GM04504 (cell line): ENCODE measurements around the gene UBAC1.

Source experiments
- DNase-seq: peaks from one replicate; pipeline ENCODE4 v3.0.0-alpha.2; 2012; ENCODE audit warnings: low read depth

UBAC1 gene, protein sequence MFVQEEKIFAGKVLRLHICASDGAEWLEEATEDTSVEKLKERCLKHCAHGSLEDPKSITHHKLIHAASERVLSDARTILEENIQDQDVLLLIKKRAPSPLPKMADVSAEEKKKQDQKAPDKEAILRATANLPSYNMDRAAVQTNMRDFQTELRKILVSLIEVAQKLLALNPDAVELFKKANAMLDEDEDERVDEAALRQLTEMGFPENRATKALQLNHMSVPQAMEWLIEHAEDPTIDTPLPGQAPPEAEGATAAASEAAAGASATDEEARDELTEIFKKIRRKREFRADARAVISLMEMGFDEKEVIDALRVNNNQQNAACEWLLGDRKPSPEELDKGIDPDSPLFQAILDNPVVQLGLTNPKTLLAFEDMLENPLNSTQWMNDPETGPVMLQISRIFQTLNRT

DNA sequence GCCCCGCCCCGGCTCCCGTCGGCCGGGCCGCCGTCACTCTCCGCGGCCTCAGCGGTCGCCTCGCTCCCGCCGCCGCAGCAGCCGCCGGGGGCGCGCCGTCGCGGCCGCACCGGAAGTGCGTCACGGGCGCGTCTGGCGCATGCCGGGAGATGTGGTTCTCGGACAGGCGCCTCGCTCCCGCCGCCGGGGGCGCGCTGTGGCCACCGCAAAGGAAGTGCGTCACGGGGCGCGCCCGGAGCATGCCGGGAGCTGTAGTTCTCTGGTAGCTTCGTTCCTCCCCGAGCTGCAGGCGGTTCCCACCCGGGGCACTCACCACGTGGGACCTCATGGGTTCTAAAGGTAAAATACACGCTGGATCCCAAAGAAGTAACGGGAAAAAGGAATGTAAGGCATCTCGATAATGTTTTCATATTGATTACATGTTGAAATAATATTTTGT is at the start of gene UBAC1:
TSS of gene UBAC1 (minus strand) at position 97 of the 439 bp plus-strand sequence. CDS start 211 bp downstream, outside the sequence.
- DNase-seq = peak; percentile 86

DNA sequence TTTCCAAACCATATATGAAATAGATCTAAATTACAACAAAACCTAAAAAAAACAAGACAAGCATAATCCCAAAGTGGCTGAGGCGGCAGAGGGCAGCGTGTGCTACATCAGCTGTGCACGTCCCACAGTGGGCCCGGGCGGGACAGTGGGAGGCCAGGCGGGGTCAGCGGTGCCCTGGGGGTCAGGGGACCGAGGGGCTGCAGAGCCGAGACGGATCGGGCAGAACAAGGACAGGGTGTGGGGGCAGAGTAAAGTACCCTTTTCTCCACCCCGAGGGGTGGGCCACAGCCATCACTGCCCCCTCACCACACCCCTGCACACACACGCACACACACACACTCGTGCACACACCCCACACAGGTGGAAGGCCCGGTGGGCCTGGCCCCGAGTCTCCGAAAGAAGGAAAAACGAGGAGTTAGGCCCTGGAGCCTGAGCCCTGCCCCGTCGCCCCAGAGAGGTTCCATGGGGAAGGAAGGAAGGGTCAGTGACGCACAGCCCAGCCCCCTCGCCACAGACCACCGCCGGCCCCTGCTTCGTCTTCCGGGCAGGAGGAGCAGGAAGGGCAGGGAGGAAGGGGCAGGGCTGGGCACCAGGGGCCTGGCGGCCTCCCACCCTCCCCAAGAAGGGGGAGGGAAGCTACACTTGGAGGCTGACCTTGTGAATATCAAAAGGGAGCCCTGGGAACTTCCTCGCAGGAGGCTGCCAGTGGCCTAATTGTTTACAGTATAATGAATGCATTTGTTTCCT is 49.6 kb upstream of the UBAC1 start:
- no peak for DNase-seq

- DNase-seq = no peak
These were observed 49.0 kb upstream of the UBAC1 start for GRCh38 chr9:136010176-136010575.

- no peak for DNase-seq
These were observed 48.3 kb upstream of the UBAC1 start for GRCh38 chr9:136009516-136009915.

DNA sequence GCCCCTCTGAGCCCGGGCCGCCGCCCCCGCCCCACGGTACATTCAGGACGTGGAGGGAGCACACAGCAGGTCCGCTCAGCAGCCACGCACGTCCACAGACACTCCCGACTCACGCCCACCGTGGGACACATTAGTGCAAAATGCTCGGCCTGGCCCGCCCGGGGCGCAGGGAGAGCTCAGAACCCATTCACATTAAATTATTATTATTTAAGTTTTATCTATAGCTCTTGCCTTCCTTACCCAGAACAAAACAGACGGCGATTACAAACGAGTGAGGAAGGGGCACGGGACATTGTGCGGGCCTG is 47.5 kb upstream of the UBAC1 start:
- no peak for DNase-seq

GRCh38 chr9:136007934-136008692 is 46.9 kb upstream of the UBAC1 start:
- DNase-seq = peak; percentile 18

DNA sequence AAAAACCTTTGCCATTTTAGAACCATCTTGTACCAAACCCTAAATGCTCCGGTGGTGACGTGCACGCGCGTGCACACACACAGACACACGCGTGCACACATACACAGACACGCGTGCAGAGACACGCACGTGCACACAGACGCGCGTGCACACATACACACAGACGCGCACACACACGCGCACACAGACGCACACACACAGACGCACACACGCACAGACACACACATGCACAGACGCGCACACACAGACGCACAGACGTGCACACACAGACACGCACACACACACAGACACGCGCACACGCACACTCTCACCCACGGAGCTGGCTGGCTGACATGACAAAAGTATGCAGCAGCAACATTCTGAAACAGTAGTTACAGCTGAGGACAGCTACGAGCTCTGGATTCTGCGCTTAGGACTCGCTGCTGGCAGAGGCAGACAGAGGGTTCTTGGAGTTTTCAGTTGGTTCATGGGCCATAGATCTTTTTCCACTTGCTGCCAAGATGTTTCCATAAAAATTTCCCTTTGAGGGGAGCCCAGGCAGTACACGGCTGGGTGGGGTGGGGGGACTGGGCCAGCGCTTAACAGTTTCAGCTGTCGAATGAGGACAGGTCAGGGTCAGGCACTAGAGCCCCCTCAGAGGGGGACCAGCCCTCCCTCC is 46.2 kb upstream of the UBAC1 start:
- DNase-seq = no peak

GRCh38 chr9:136006169-136006568 is 45.0 kb upstream of the UBAC1 start:
- DNase-seq = no peak

DNA sequence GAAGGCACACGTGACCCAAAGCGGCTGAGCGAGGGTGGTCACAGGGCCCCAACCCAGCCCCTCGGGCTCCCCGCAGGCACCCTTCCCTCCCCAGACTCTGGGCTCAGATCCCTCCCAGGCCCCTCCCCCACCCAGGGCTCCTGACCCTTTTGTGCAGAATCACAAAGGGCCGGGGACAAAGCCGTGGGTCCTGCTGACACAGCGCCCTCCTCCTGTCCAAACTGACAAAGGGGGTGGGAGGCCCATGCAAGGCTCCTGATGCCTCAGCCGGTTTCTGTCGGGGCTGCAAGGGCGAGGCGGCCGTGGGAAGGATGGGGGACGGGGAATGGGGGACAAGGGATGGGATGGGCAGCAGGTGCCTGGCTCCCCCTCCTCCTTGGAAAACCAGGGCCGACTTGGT is 43.5 kb upstream of the UBAC1 start:
- no peak for DNase-seq

DNA sequence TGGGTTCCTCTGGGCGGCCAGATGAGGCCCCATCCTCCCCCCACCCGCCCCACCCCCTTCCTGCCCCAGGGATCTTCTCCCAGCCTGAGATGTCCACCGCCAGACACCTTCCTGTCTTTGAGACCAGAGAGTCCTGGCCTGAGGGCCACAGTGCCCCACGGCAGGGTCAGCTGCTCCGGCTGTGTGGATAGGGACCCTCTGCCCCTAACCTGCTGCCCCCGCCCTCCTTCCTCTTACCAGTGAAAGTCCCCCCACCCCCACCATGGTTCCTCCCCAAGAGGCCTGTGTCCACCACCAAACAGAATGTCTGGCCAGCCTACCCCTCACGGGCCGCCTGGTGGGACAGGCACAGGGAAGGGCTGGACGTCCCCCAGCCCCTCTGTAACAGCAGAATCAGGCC is 43.0 kb upstream of the UBAC1 start:
- DNase-seq = no peak

DNA sequence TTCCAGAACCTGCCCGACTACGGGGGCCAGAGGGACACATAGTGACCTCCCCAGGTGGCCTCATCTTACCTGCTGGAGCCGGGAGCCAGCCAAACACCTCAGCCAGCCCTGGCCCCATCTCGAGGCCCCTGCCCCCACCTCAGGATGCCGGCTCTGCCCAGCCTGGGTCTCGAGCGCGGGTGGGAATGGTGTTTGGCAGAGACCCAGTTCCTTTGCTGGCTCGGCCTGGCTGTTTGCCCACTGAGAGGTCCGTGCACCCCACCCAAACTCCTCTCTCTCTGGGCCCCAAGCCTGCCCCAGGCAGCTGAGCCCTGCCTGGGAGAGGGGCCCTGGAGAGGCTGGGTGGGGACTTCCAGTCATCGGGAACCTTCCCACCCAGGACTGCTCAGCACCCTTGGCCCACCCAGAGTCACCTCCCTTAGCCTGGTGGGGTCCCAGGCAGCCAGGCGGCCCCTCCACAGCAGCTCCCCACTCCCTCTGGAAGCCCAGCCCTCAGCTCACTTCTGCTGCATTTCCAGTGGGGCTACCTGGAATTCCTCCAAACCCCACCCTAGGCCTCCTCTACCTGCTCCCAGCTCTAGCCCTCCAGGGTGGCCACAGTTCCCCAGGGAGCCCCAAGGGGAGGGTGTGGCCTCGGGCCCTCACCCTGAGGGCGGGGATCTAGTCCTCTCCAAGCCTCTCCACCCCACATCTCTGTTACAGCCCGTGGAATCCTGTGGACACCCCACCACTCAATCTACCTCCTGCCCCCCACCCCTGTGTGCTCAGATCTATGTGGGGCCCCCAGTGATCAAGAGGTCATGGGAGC is 42.4 kb upstream of the UBAC1 start:
- no peak for DNase-seq

GRCh38 chr9:136002881-136003280 is 41.7 kb upstream of the UBAC1 start:
- DNase-seq = no peak

DNA sequence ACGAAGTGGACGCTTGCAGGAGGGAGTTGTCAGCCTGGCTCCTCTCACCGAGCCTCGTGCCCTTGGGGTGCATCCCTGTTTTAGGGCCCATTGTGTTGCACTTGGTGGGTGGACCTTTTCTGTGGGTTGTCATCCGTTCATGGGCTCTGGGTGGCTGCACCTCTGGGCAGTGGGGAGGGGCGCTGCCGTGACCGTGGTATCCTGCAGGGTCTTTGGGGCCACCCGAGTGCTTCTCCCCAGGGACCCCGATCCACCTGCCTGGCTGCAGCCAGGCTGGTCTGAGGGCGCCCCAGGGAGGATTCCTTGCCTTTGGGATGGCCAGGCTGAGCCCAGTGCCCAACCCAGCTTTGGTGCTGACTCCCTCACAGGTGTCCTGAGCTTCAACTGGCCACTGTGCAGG is 41.0 kb upstream of the UBAC1 start:
- no peak for DNase-seq

GRCh38 chr9:136001231-136001630 is 40.1 kb upstream of the UBAC1 start:
- DNase-seq = no peak

- DNase-seq = no peak
These were observed 37.4 kb upstream of the UBAC1 start for GRCh38 chr9:135998410-135999071.

DNA sequence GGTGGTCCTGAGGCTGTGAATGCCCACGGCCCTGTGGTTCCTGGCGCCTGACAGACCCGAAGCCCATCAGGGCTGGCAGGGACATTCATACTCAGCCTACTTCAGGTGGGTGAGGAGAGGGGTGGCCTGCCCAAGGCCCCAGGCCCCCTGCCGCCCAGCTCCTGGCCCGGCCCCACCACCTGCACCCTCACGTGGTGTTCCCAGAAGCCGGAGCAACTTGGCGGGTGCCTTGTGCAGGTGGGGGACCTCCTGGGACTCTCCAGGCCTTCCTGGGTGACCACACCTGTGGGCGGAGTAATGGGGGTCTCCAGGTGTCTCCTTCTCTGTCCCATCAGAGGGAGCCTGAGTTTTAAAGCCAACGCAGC is 36.8 kb upstream of the UBAC1 start:
- no peak for DNase-seq

- DNase-seq = no peak
These were observed 36.2 kb upstream of the UBAC1 start for GRCh38 chr9:135997090-135998015.

DNA sequence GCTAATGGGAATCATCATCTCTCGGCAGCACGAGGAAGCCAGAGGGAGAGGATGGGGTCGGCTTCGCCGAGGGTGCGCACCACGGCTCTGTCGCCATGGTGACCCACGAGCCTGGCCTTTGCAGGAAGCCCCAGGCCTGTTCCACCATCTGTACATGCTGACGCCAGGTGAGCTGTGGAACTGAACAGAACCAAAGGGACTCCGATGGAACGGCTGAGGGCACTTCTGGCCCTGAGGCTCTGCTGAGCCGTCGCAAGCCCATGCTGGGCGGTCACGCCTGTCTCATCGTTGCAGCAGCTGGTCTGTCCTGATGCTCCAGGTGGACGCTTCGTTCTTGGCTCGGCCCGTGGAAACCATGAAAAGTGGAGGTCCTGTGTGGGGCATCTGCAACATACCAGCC is 34.6 kb upstream of the UBAC1 start:
- DNase-seq = no peak

DNA sequence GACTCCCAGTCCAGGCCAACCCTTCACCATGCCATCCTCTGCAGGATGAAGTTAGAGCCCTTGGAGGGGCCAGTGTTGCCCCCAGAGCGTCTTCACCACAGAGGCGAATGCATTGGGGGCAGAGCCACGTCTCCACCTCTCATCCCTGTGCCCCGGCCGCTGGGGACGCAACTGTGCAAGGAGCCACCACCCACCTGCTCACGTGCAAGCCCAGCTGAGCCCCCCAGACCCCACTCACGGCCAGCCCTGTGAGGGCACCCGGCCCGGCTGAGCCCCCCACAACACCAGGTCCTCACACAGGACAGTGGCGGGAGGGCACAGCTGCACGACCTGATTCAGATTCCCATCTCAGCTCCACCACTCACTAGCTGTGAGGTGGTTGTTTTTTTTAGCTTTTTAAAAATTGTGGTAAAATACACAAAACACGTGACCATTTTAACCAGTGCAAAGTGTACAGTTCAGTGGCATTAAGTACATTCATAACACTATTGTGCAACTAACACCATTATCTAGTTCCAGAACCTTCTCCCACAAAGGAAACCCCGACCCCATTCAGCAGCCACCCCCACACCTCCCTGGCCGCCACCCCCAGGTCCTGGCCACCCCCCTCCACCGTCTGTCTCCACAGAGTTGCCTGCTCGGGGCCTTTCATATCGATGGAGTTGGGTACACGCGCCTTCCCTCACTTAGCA is 33.5 kb upstream of the UBAC1 start:
- DNase-seq = no peak
